GM21529 (cell line): Measurements from ENCODE around the gene FYCO1.

Experiments
- ATAC-seq: cut with Tn5 transposase; IDR thresholded peaks from one replicate; pipeline ENCODE4 v1.9.1; 2021; ENCODE audit not compliant: unreplicated experiment

The FYCO1 gene

GRCh38 chr3:45890405-45890804, 105.2 kb downstream of the FYCO1 start:
- ATAC-seq: no peak

- ATAC-seq: no peak
Measured at GRCh38 chr3:45889337-45889736, 106.3 kb downstream of the FYCO1 start.

- ATAC-seq: no peak
Measured at GRCh38 chr3:45887759-45888511, 107.7 kb downstream of the FYCO1 start.

GRCh38 chr3:45887285-45887684, 108.3 kb downstream of the FYCO1 start:
- ATAC-seq: no peak

- no peak for ATAC-seq
Measured at GRCh38 chr3:45885979-45886705, 109.5 kb downstream of the FYCO1 start, which contains the start of gene CCR9. TSS of gene CCR9 (plus strand) at chr3:45886543. CDS start at chr3:45894934, 8,391 bp downstream.

GRCh38 chr3:45884368-45885201, 111.0 kb downstream of the FYCO1 start:
- ATAC-seq: no peak

GRCh38 chr3:45881078-45882022, 114.3 kb downstream of the FYCO1 start:
- ATAC-seq: no peak

- no peak for ATAC-seq
Measured at GRCh38 chr3:45880725-45881077, 114.9 kb downstream of the FYCO1 start.

GRCh38 chr3:45878124-45878523, 117.5 kb downstream of the FYCO1 start:
- no peak for ATAC-seq

- no peak for ATAC-seq
Measured at GRCh38 chr3:45874677-45875346, 120.8 kb downstream of the FYCO1 start.

- no peak for ATAC-seq
Measured at GRCh38 chr3:45873638-45874037, 122.0 kb downstream of the FYCO1 start.

- no peak for ATAC-seq
Measured at GRCh38 chr3:45873036-45873435, 122.6 kb downstream of the FYCO1 start.

GRCh38 chr3:45872569-45872968, 123.1 kb downstream of the FYCO1 start:
- no peak for ATAC-seq

- ATAC-seq: no peak
Measured at GRCh38 chr3:45871780-45872179, 123.8 kb downstream of the FYCO1 start.

GRCh38 chr3:45870099-45870498, 125.5 kb downstream of the FYCO1 start:
- ATAC-seq: no peak

GRCh38 chr3:45869638-45870037, 126.0 kb downstream of the FYCO1 start:
- no peak for ATAC-seq

GRCh38 chr3:45868650-45869049, 127.0 kb downstream of the FYCO1 start:
- no peak for ATAC-seq

- ATAC-seq: no peak
Measured at GRCh38 chr3:45868213-45868612, 127.4 kb downstream of the FYCO1 start.
